ENCODE measurements around the gene RASSF4. TPM values are rescaled to one million over a fixed set of nuclear protein-coding genes. Genes with fewer than 3 reads are reported as not detected.

Gene RASSF4
- total RNA-seq, 2 experiments from 2014 or later: 1.1 to 2.2 TPM

DNA sequence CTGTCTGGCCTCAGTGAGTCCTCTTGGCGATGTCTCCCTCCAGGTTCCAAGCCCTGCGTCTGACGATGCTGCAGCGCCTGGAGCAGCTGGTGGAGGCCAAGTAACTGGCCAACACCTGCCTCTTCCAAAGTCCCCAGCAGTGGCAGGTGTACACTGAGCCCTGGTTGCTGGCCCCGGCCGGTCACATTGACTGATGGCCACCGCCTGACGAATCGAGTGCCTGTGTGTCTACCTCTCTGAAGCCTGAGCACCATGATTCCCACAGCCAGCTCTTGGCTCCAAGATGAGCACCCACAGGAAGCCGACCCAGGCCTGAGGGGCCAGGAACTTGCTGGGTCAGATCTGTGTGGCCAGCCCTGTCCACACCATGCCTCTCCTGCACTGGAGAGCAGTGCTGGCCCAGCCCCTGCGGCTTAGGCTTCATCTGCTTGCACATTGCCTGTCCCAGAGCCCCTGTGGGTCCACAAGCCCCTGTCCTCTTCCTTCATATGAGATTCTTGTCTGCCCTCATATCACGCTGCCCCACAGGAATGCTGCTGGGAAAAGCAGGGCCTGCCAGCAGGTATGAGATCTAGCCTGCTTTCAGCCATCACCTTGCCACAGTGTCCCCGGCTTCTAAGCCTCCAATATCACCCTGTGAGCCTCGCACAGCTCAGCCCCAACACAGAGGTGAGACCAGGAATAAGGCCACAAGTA lies 33.8 kb downstream of the RASSF4 start:
- CTCF ChIA-PET: no interaction called here
- Mint-ChIP-seq H3K9me3 (no peaks in the 10 kb centered on the region), H3K27ac (no peak overlapping the region), H3K27me3 (ENCODE audit: low read depth) (no peaks in the 10 kb centered on the region), H3K36me3 (ENCODE audit: low read depth) (no peaks in the 10 kb centered on the region), H3K4me3 (no peak overlapping the region), H3K4me1 (ENCODE audit: low read depth) (peaks cover 20% of the 10 kb centered on the region)
- intact Hi-C loops (cut with micrococcal nuclease): no loop called here
- no peak for DNase-seq

DNA sequence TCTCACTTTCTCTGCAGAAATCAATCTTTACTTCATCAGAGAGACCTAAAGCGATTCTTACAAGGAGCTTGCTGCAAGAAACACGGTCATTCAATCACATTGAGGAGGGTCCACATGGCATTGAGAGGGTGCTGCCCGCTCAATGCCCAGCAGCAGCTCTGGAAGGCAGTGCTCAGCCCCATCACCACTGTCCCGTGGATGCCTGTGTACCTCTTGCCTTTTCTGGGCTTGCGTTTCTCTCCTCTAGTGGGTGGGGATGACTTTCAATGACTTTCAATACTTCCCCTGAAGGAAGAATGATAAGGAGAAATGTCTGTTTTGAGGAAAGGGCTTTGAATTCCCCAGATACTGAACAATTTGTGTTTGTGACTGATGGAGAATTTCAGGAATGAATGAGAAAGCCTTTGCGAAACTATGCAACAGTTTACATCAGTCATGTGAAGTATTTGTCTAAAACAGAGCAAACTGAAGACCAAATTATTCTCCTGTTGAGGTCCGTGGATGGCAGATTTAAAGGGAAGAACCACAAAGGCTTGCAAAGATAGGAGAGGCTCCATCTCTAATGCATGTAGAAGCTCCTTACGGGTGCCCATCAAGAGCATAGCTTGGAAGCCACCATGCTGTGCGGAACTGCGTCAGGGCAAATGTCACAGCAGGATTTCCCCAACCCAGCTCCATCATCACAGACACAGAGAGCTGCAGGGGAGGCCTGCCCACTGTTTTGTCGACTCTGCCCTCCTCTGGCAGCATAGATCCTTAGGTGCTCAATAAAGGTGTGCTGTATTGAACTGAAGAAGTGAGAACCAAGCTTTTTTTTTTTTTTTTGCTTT lies 34.5 kb downstream of the RASSF4 start:
- Mint-ChIP-seq H3K4me1 (ENCODE audit: low read depth) (peaks cover 20% of the 10 kb centered on the region), H3K27ac (no peak overlapping the region), H3K36me3 (ENCODE audit: low read depth) (no peaks in the 10 kb centered on the region), H3K4me3 (no peak overlapping the region), H3K27me3 (ENCODE audit: low read depth) (no peaks in the 10 kb centered on the region), H3K9me3 (no peaks in the 10 kb centered on the region)
- intact Hi-C loops (cut with micrococcal nuclease): no loop called here
- CTCF ChIA-PET: interaction anchor here (0.6 to 1.4 kb wide), 3 partner anchors 16 to 1036 kb away, joined by 3 to 5 read pairs (median 5); partner anchors contain the start of gene DEPP1
- no peak for DNase-seq

- peaks cover 1% of the 10 kb centered on the region for H3K9me3 Mint-ChIP-seq
- CTCF ChIA-PET: interaction anchor here (0.6 to 1.4 kb wide), 4 partner anchors 13 to 592 kb away, joined by 3 to 5 read pairs (median 4); partner anchors contain the start of gene DEPP1
- intact Hi-C loops (cut with micrococcal nuclease): no loop called here
- peaks cover 21% of the 10 kb centered on the region for H3K4me1 Mint-ChIP-seq (ENCODE audit: low read depth)
- H3K27me3 Mint-ChIP-seq (ENCODE audit: low read depth): no peaks in the 10 kb centered on the region
- H3K27ac Mint-ChIP-seq: no peak overlapping the region
- no peaks in the 10 kb centered on the region for H3K36me3 Mint-ChIP-seq (ENCODE audit: low read depth)
- H3K4me3 Mint-ChIP-seq: no peak overlapping the region
- no peak for DNase-seq
Observed at GRCh38 chr10:44994752-44995530, 35.3 kb downstream of the RASSF4 start.

DNA sequence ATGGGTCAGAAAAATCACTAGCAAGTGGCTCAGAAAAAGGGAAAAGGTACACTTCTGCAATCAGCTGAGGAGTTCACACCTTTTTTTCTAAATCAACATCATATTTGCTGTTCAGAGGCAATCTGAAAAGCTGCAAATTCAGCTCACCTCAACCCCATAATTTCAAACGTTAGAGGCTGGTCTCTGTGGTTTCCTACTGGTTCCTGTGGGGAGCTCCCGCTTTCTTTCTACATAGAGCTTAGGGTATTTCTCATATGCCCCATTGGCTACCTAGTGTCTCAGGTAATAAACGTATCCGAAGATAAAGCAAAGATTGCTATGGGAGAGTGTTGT lies 35.9 kb downstream of the RASSF4 start:
- peaks cover 27% of the 10 kb centered on the region for H3K4me1 Mint-ChIP-seq (ENCODE audit: low read depth)
- intact Hi-C loops (cut with micrococcal nuclease): no loop called here
- peak; percentile 33 for DNase-seq
- no peaks in the 10 kb centered on the region for H3K36me3 Mint-ChIP-seq (ENCODE audit: low read depth)
- H3K27ac Mint-ChIP-seq: no peak overlapping the region
- CTCF ChIA-PET: interaction anchor here (0.6 to 1.2 kb wide), 3 partner anchors 13 to 592 kb away, joined by 3 to 5 read pairs (median 3); partner anchors contain the start of gene DEPP1
- H3K4me3 Mint-ChIP-seq: no peak overlapping the region
- H3K9me3 Mint-ChIP-seq: peaks cover 4% of the 10 kb centered on the region
- H3K27me3 Mint-ChIP-seq (ENCODE audit: low read depth): no peaks in the 10 kb centered on the region

DNA sequence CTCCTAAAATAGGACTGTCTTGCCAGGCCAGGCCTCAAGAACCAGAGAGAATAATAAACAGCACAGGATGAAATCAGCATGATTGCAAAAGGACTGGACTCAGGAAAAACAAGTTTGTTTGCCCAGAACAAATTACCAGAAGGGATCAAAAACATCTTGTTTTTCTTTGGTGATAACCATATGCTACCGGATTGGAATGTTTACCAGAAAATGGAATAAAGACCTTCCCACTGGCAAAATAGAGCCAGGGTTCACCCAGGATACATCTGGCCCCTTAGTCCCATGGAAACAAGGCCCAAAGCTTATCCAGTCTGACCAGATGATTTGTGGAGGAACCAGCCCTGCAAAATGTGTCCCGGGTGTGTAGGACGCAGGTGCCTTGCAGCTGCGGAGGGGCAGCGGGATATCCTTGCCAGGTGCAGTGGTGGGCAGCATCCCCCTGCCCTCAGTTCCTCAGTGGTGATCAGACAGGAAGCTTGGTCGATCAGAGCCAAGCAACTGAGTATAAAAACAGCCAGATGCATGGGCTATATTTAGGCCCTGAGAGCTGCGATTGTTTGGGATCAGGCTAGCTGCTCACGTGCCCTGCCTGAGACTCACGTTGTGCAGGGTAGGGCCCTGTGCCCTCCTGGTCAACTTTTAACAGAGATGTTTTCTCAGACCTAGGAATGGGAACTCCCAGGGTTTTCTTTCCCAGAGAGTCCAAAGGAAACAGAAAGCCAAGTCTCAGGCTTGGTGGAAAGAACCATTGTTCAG lies 36.5 kb downstream of the RASSF4 start:
- no peak overlapping the region for H3K4me3 Mint-ChIP-seq
- CTCF ChIA-PET: interaction anchor here (0.5 to 1.2 kb wide), 2 partner anchors 12 to 128 kb away, joined by 3 read pairs; no protein-coding TSS in a partner anchor
- peaks cover 4% of the 10 kb centered on the region for H3K9me3 Mint-ChIP-seq
- H3K27ac Mint-ChIP-seq: no peak overlapping the region
- intact Hi-C loops (cut with micrococcal nuclease): no loop called here
- DNase-seq: no peak
- H3K4me1 Mint-ChIP-seq (ENCODE audit: low read depth): peaks cover 29% of the 10 kb centered on the region
- H3K36me3 Mint-ChIP-seq (ENCODE audit: low read depth): no peaks in the 10 kb centered on the region
- no peaks in the 10 kb centered on the region for H3K27me3 Mint-ChIP-seq (ENCODE audit: low read depth)

- Mint-ChIP-seq H3K4me1 (ENCODE audit: low read depth) (peaks cover 31% of the 10 kb centered on the region), H3K4me3 (no peak overlapping the region), H3K9me3 (peaks cover 4% of the 10 kb centered on the region), H3K27me3 (ENCODE audit: low read depth) (no peaks in the 10 kb centered on the region), H3K27ac (no peak overlapping the region), H3K36me3 (ENCODE audit: low read depth) (peaks cover 2% of the 10 kb centered on the region)
- CTCF ChIA-PET: interaction anchor here (1.1 kb wide), 1 partner anchor 17 kb away, joined by 3 read pairs; no protein-coding TSS in a partner anchor
- no peak for DNase-seq
- intact Hi-C loops (cut with micrococcal nuclease): no loop called here
Observed at GRCh38 chr10:44997105-44997748, 37.6 kb downstream of the RASSF4 start.

DNA sequence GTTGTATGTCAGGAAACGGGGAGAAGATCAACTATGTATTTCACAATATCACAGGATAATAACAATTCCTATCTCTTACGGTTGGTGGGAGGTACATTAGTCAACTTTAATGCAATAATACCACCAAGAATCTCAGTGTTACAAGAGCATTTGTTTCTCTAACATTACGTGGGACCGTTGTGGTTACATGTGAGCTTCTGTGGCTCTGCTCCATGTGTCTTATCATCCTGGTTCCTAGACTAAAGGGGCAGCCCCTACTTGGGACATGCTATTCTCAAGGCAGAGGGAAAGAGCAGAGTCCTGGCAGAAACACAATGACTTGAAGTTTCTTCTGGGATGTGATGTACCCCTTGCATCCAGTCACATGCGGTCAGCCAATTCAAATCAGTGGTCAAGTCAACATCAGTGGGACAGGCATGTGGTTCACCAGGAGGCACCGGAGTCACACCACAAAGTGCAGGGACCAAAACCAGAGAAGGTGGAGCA lies 38.6 kb downstream of the RASSF4 start:
- peaks cover 38% of the 10 kb centered on the region for H3K4me1 Mint-ChIP-seq (ENCODE audit: low read depth)
- intact Hi-C loops (cut with micrococcal nuclease): no loop called here
- H3K27ac Mint-ChIP-seq: no peak overlapping the region

DNA sequence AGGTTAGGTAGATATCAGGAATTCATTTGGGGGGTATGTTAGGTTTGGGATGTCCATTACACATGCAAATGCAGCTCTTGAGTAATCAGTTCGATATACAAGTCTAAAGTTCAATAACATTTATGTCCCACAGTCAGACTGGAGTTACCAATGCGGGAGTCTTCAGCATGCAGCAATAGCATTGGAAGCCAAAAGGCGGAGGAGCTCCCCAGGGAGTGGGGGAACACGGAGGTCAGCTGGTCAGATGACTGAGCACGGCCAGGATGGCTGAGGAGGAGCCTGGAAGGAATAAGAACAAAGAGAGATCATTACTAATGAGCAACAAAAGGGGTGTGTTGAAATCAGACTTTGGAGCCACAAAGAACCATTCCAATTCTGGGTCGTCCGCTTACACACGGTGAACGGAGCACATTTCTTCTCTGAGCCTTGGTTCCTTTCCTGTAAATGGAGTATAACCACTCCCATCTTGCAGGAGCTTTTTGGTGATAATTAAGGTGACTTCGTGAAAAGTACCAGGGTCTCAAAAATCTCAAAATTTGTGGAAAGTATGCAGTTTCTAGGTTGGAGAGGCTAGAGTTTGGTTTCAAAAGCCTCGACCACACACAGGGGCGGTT lies 40.6 kb downstream of the RASSF4 start:
- Mint-ChIP-seq H3K4me3 (peak overlapping the region; percentile 83), H3K4me1 (ENCODE audit: low read depth) (peaks cover 32% of the 10 kb centered on the region), H3K27ac (peak overlapping the region; percentile 73), H3K27me3 (ENCODE audit: low read depth) (no peaks in the 10 kb centered on the region), H3K9me3 (peaks cover 25% of the 10 kb centered on the region), H3K36me3 (ENCODE audit: low read depth) (peaks cover 30% of the 10 kb centered on the region)
- intact Hi-C loops (cut with micrococcal nuclease): loop anchor here (2.0 to 10.0 kb wide), 9 partner anchors 25 to 1032 kb away; partner anchors contain the start of genes NCOA4, RASSF4, TIMM23 and WASHC2C
- CTCF ChIA-PET: interaction anchor here (0.6 kb wide), 1 partner anchor 1194 kb away, joined by 3 read pairs; no protein-coding TSS in a partner anchor
- no peak for DNase-seq

More for the DNA sequence above, 38.6 kb downstream of the RASSF4 start:
- Mint-ChIP-seq H3K9me3 (peaks cover 11% of the 10 kb centered on the region), H3K27me3 (ENCODE audit: low read depth) (no peaks in the 10 kb centered on the region), H3K36me3 (ENCODE audit: low read depth) (peaks cover 11% of the 10 kb centered on the region), H3K4me3 (no peak overlapping the region)
- no peak for DNase-seq
- CTCF ChIA-PET: interaction anchor here (1.1 kb wide), 1 partner anchor 18 kb away, joined by 3 read pairs; no protein-coding TSS in a partner anchor

GRCh38 chr10:45000752-45001380 lies 41.3 kb downstream of the RASSF4 start, which contains the start of gene ZNF22:
TSS of gene ZNF22 (plus strand) at chr10:45000923. CDS start at chr10:45003369, 2,446 bp downstream.
- Mint-ChIP-seq H3K27ac (peak within 1 kb of the TSS; percentile 79), H3K27me3 (ENCODE audit: low read depth) (no peaks in the 10 kb centered on the region), H3K4me1 (ENCODE audit: low read depth) (peaks cover 26% of the 10 kb centered on the region), H3K36me3 (ENCODE audit: low read depth) (peaks cover 32% of the 10 kb centered on the region), H3K9me3 (peaks cover 25% of the 10 kb centered on the region), H3K4me3 (peak within 1 kb of the TSS; percentile 83)
- intact Hi-C loops (cut with micrococcal nuclease): loop anchor here (2.0 to 10.0 kb wide), 9 partner anchors 26 to 1031 kb away; partner anchors contain the start of genes NCOA4, RASSF4, TIMM23 and WASHC2C
- peak; percentile 65 for DNase-seq
- CTCF ChIA-PET: interaction anchor here (0.6 to 1.5 kb wide), 3 partner anchors 68 to 119 kb away, joined by 3 read pairs; no protein-coding TSS in a partner anchor

Data from activated naive CD4-positive, alpha-beta T cell treated with anti-CD3 and anti-CD28 coated beads for 36 hours (primary cell).